Stromal cell of bone marrow (primary cell): ENCODE measurements around the gene AGAP3.

ENCODE experiments used
- DNase-seq: peaks from one replicate; pipeline ENCODE4 v3.0.0-alpha.2; 2012; ENCODE audit warnings: low read depth

The AGAP3 gene

GRCh38 chr7:151057989-151058780, 28.1 kb upstream of the AGAP3 start:
- peak; percentile 100 for DNase-seq

GRCh38 chr7:151058781-151059366, 27.4 kb upstream of the AGAP3 start:
- no peak for DNase-seq

GRCh38 chr7:151059367-151060112, 26.7 kb upstream of the AGAP3 start, which contains the start of gene SLC4A2:
TSS of gene SLC4A2 (plus strand) at chr7:151059589. CDS start at chr7:151061988, 2,399 bp downstream.
- peak; percentile 57 for DNase-seq

GRCh38 chr7:151060113-151060415, 26.2 kb upstream of the AGAP3 start:
- DNase-seq = no peak

GRCh38 chr7:151060416-151061212, 25.7 kb upstream of the AGAP3 start:
- no peak for DNase-seq

- DNase-seq = no peak
These were observed 24.8 kb upstream of the AGAP3 start for GRCh38 chr7:151061213-151062110.

- no peak for DNase-seq
These were observed 24.2 kb upstream of the AGAP3 start for GRCh38 chr7:151062111-151062398.

- no peak for DNase-seq
These were observed 23.7 kb upstream of the AGAP3 start for GRCh38 chr7:151062399-151063211.

GRCh38 chr7:151063212-151063561, 23.1 kb upstream of the AGAP3 start:
- no peak for DNase-seq

GRCh38 chr7:151064454-151064853, 21.8 kb upstream of the AGAP3 start:
- no peak for DNase-seq

GRCh38 chr7:151064993-151065392, 21.3 kb upstream of the AGAP3 start:
- DNase-seq = no peak

GRCh38 chr7:151065516-151065915, 20.8 kb upstream of the AGAP3 start:
- no peak for DNase-seq

GRCh38 chr7:151066273-151066974, 19.9 kb upstream of the AGAP3 start:
- DNase-seq = no peak

GRCh38 chr7:151068069-151068773, 18.1 kb upstream of the AGAP3 start:
- DNase-seq = no peak

- DNase-seq = no peak
These were observed 16.3 kb upstream of the AGAP3 start for GRCh38 chr7:151069841-151070573.

- no peak for DNase-seq
These were observed 15.7 kb upstream of the AGAP3 start for GRCh38 chr7:151070574-151070960.

- DNase-seq = no peak
These were observed 15.0 kb upstream of the AGAP3 start for GRCh38 chr7:151071032-151071866.

- no peak for DNase-seq
These were observed 12.3 kb upstream of the AGAP3 start for GRCh38 chr7:151073990-151074389.
